ENCODE results near the gene WDR53.
"Not testable (repeated sequence)": the region's sequence is repeated elsewhere in the genome, so short reads cannot be mapped to it uniquely, and the experiment has no call there.

The WDR53 gene

DNA sequence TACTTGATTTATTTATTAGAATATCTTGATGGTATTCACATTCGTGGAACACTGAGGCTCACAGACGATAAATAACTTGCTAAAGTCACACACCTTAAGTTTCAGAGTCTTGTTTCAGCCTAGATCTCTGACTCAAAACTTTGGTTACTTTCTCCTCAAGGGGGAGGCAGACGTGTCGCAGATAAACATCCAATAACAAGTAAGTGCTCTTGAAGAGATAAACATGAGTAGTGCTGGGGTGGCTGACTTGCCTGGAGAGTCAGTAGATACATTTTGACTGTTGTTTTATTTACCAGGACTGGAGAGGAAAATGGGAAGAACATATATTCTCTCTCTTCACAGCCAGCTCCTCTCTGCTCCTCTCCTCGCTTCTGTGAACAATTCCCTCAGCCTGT is 31.4 kb upstream of the WDR53 start:
- TF ChIP-seq, protein P1, sequence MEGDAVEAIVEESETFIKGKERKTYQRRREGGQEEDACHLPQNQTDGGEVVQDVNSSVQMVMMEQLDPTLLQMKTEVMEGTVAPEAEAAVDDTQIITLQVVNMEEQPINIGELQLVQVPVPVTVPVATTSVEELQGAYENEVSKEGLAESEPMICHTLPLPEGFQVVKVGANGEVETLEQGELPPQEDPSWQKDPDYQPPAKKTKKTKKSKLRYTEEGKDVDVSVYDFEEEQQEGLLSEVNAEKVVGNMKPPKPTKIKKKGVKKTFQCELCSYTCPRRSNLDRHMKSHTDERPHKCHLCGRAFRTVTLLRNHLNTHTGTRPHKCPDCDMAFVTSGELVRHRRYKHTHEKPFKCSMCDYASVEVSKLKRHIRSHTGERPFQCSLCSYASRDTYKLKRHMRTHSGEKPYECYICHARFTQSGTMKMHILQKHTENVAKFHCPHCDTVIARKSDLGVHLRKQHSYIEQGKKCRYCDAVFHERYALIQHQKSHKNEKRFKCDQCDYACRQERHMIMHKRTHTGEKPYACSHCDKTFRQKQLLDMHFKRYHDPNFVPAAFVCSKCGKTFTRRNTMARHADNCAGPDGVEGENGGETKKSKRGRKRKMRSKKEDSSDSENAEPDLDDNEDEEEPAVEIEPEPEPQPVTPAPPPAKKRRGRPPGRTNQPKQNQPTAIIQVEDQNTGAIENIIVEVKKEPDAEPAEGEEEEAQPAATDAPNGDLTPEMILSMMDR (IDR thresholded peaks at IDR 0.05; ENCODE audit: insufficient read depth, low read length, poor library complexity, severe bottlenecking): no peak

DNA sequence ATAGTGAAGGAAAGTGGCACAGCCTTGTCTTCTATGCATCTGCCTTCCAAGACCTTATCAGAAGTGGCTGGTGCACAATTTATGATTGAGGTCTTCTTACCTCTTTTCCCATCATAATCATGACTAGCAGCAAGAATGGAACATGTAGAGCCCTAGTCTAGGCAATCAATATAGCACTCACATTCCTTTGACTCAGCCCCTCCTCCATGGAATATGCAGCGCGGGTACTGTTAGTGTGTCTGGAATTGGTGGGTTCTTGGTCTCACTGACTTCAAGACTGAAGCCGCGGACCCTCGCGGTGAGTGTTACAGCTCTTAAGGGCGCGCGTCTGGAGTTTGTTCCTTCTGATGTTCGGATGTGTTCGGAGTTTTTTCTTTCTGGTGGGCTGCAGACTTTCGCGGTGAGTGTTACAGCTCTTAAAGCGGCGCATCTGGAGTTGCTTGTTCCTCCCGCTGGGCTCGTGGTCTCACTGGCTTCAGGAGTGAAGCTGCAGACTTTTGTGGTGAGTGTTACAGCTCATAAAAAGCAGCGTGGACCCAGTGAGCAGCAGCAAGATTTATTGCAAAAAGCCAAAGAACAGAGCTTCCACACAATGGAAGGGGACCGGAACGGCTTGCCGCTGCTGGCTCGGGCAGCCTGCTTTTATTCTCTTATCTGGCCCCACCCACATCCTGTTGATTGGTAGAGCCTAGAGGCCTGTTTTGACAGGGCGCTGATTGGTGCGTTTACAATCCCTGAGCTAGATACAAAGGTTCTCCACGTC is 29.8 kb upstream of the WDR53 start:
- peak overlapping the region; percentile 35 for H3K4me3 ChIP-seq (replicated peaks; ENCODE audit: low read depth, low read length)
- H3K36me3 ChIP-seq (ENCODE audit: control insufficient read depth, insufficient read depth, low read length); DNase-seq (ENCODE audit: extremely low read depth, insufficient read length); H3K27me3 ChIP-seq (replicated peaks; ENCODE audit: control insufficient read depth, insufficient read depth, low read length): not testable (repeated sequence)

More for the DNA sequence above, 31.4 kb upstream of the WDR53 start:
- H3K4me3 ChIP-seq (replicated peaks; ENCODE audit: low read depth, low read length): no peak overlapping the region
- no peaks in the 10 kb centered on the region for H3K36me3 ChIP-seq (ENCODE audit: control insufficient read depth, insufficient read depth, low read length)
- DNase-seq (ENCODE audit: extremely low read depth, insufficient read length): no peak
- H3K27me3 ChIP-seq (replicated peaks; ENCODE audit: control insufficient read depth, insufficient read depth, low read length): no peaks in the 10 kb centered on the region

DNA sequence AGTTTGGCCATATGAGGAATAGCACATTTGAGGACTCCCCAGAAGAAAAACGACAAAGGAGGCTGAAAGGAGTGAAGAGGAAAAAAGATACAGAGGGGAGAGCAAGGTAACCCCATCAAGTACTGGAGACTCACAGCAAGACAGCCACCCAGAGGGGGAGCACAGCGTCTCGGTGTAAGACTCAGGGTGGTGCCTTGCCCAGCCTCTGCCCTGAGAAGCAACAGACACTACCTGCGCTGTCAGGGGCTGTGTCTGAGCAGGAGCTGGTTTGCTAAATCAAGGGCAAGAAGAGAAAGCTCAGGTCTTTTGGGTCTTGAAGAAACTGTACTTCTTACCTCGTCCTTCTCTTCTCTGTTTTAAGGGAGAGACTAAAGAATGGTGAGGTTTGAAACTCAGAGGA is 28.0 kb upstream of the WDR53 start:
- TF ChIP-seq, protein P1 (IDR thresholded peaks at IDR 0.05; ENCODE audit: insufficient read depth, low read length, poor library complexity, severe bottlenecking): no peak
- Histone ChIP-seq H3K27me3 (replicated peaks; ENCODE audit: control insufficient read depth, insufficient read depth, low read length) (no peaks in the 10 kb centered on the region), H3K4me3 (replicated peaks; ENCODE audit: low read depth, low read length) (no peak overlapping the region), H3K36me3 (ENCODE audit: control insufficient read depth, insufficient read depth, low read length) (no peaks in the 10 kb centered on the region)
- DNase-seq (ENCODE audit: extremely low read depth, insufficient read length): no peak

DNA sequence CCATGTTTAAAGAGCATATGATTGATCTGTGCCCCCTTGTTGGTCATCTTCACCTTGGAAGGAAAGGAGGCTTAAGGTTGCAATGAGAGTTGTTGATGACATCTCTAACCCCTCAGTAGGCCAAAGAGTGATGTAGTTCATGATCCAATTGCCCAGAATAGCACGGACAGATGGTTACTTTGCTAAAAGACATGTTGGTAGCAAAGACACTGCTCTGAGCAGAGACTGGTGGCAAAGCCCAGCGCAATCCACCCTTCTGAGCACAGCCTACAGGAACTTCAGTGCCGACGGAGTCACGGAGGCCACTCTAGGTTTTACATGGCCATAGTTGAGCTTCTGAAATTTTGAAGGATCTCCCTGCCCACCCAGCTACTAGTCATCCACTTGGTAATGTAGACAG is 21.9 kb upstream of the WDR53 start:
- TF ChIP-seq, protein P1 (IDR thresholded peaks at IDR 0.05; ENCODE audit: insufficient read depth, low read length, poor library complexity, severe bottlenecking): no peak
- Histone ChIP-seq H3K4me3 (replicated peaks; ENCODE audit: low read depth, low read length) (no peak overlapping the region), H3K27me3 (replicated peaks; ENCODE audit: control insufficient read depth, insufficient read depth, low read length) (no peaks in the 10 kb centered on the region), H3K36me3 (ENCODE audit: control insufficient read depth, insufficient read depth, low read length) (no peaks in the 10 kb centered on the region; the same call in none of the 2 replicates)
- no peak for DNase-seq (ENCODE audit: extremely low read depth, insufficient read length)

DNA sequence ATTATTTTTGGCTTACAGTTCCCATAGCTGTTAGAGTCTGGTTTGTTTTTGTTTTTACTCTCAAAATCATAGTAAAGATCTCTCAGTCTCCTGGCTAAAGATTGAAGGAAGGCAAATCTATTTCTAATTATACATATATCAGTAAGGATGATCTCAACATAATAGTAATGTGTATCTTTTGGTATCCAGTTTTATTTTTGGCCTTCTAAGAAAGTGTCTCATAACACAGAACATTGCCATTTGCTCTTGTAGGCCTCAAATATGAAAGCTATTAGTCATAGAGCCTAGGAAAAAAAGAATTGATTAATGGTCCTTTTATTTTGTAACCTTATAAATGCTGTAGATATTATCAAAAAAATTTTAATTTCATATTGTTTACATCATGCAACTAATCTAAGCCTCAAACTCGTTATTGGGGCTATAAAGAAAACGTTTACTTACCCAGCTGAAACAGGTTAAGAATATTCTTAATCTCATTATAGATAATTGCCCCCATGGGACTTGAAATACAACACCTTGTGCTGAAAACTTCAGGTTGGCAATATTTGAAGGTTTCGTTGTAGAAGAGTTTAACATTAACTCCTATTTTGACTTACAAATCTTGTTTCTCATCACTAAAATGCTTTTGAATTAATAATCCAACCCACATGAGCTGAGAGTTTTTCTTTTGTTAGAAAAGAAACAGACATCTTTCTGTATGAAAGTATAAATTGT is 16.8 kb upstream of the WDR53 start:
- H3K27me3 ChIP-seq (replicated peaks; ENCODE audit: control insufficient read depth, insufficient read depth, low read length): no peaks in the 10 kb centered on the region
- H3K36me3 ChIP-seq (ENCODE audit: control insufficient read depth, insufficient read depth, low read length): peaks cover 3% of the 10 kb centered on the region
- DNase-seq (ENCODE audit: extremely low read depth, insufficient read length): no peak
- TF ChIP-seq, protein P1 (IDR thresholded peaks at IDR 0.05; ENCODE audit: insufficient read depth, low read length, poor library complexity, severe bottlenecking): no peak
- no peak overlapping the region for H3K4me3 ChIP-seq (replicated peaks; ENCODE audit: low read depth, low read length)

DNA sequence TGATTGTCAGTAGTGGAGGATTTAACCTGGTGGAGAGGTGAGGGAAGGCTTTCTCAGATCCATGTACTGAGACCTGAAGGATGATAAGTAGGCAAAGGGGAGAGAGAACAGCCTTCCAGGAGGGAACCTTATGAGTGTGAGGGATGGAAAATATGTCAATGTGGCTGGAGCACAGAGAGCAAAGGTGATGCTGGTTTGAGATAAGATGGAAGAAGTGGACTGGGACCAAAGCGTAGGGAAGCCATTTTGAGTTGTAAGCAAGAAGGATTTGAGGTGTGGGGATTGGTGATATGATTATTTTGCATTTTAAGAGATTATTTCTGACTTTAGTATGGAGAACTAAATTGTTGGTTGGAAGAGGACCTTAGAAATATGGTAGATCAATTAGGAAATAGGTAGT is 4.0 kb upstream of the WDR53 start:
- DNase-seq (ENCODE audit: extremely low read depth, insufficient read length): no peak
- Histone ChIP-seq H3K4me3 (replicated peaks; ENCODE audit: low read depth, low read length) (no peak overlapping the region), H3K36me3 (ENCODE audit: control insufficient read depth, insufficient read depth, low read length) (peaks cover under 1% of the 10 kb centered on the region; the same call in 1 of the 2 replicates), H3K27me3 (replicated peaks; ENCODE audit: control insufficient read depth, insufficient read depth, low read length) (no peaks in the 10 kb centered on the region)
- TF ChIP-seq, protein P1 (IDR thresholded peaks at IDR 0.05; ENCODE audit: insufficient read depth, low read length, poor library complexity, severe bottlenecking): no peak

DNA sequence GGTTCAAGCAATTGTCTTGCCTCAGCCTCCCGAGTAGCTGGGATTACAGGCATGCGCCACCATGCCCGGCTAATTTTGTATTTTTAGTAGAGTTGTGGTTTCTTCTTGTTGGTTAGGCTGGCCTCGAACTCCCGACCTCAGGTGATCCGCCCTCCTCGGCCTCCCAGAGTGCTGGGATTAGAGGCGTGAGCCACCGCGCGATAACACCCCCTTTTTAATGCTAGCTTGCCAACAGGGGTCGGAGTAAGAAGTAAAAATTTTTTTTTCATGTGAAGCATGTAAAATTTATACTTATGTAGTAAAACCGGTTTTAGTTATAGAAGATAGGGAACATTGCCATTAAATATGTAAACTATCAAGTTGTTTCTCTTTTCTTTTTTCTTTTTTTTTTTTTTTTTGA is 2.0 kb upstream of the WDR53 start:
- H3K4me3 ChIP-seq (replicated peaks; ENCODE audit: low read depth, low read length); H3K36me3 ChIP-seq (ENCODE audit: control insufficient read depth, insufficient read depth, low read length); H3K27me3 ChIP-seq (replicated peaks; ENCODE audit: control insufficient read depth, insufficient read depth, low read length); DNase-seq (ENCODE audit: extremely low read depth, insufficient read length): not testable (repeated sequence)

Measured in GM06990 (cell line).